Smooth muscle cell (in vitro differentiated cells): ENCODE measurements around the gene ASIC2. TPM values are rescaled to one million over a fixed set of nuclear protein-coding genes. Genes with fewer than 3 reads are reported as not detected.

Experiments
- DNase-seq: peaks from one replicate; lab custom pipeline; 2025; ENCODE audit not compliant: unreplicated experiment; lab: John Stamatoyannopoulos, UW
- H2AFZ ChIP-seq: fragments of 200-600 bp; sonication (generic); 2 replicates; pipeline ENCODE4 v1.6.0; 2016; ENCODE audit warnings: antibody characterized with exemption, low read depth, mild to moderate bottlenecking
- H3F3A ChIP-seq: fragments of 200-600 bp; sonication (generic); 2 replicates; pipeline ENCODE4 v1.6.0; 2017; ENCODE audit warnings: antibody characterized with exemption, low read depth
- H3K27ac ChIP-seq: fragments of 200-600 bp; sonication (generic); 2 replicates; pipeline ENCODE4 v1.5.1; 2016; ENCODE audit warnings: low read depth, mild to moderate bottlenecking
- H3K27me3 ChIP-seq: fragments of 200-600 bp; sonication (generic); 2 replicates; pipeline ENCODE4 v1.6.1; 2016; ENCODE audit warnings: low read depth, mild to moderate bottlenecking
- H3K36me3 ChIP-seq: fragments of 200-600 bp; sonication (generic); 2 replicates; pipeline ENCODE4 v1.5.1; 2016; ENCODE audit warnings: low read depth
- H3K4me1 ChIP-seq: fragments of 200-600 bp; sonication (generic); 2 replicates; pipeline ENCODE4 v1.5.1; 2016; ENCODE audit warnings: low read depth
- H3K4me2 ChIP-seq: fragments of 200-600 bp; sonication (generic); 2 replicates; pipeline ENCODE4 v1.6.0; 2016; ENCODE audit warnings: mild to moderate bottlenecking
- H3K4me3 ChIP-seq: fragments of 200-600 bp; sonication (generic); 2 replicates; pipeline ENCODE4 v1.5.1; 2016; ENCODE audit warnings: mild to moderate bottlenecking
- H3K79me2 ChIP-seq: fragments of 200-600 bp; sonication (generic); 2 replicates; pipeline ENCODE4 v1.6.0; 2016; ENCODE audit warnings: low read depth, mild to moderate bottlenecking
- H3K9ac ChIP-seq: fragments of 200-600 bp; sonication (generic); 2 replicates; pipeline ENCODE4 v1.6.0; 2016; ENCODE audit warnings: low read depth
- H3K9me3 ChIP-seq: fragments of 200-600 bp; sonication (generic); replicated peaks from 2 replicates; pipeline ENCODE4 v1.5.1; 2016; ENCODE audit warnings: low read depth
- H4K20me1 ChIP-seq: fragments of 200-600 bp; sonication (generic); 2 replicates; pipeline ENCODE4 v1.6.0; 2016; ENCODE audit warnings: low read depth
- WGBS: methylation state at CpG from one replicate; pipeline ENCODE4 v1.1.7; 2016; ENCODE audit warnings: low lambda C conversion rate; 5-methylcytosine and 5-hydroxymethylcytosine counted together
- polyA plus RNA-seq: library from polyadenylated mRNA; unstranded; fragments of >200 nt; fragmentation: Nextera tagmentation; extraction: Ambion mirVana; gene quantifications from 2 replicates; pipeline ENCODE4 v1.2.1, GENCODE V29; 2016
- total RNA-seq: library from RNA; depleted of rRNA; stranded (reverse); fragments of >200 nt; gene quantifications from 2 replicates; pipeline ENCODE4 v1.2.3, GENCODE V29; 2014
- TF ChIP-seq, protein P1 (sequence below): fragments of 200-600 bp; sonication (generic); IDR thresholded peaks from 2 replicates; pipeline ENCODE4 v1.5.1; 2017; ENCODE audit warnings: borderline replicate concordance, mild to moderate bottlenecking, antibody characterized with exemption; ENCODE audit not compliant: insufficient read depth, poor library complexity, severe bottlenecking

The ASIC2 gene
- total and polyA plus RNA-seq, 2 experiments from 2014 or later, result 0.18 to 0.23 TPM

DNA sequence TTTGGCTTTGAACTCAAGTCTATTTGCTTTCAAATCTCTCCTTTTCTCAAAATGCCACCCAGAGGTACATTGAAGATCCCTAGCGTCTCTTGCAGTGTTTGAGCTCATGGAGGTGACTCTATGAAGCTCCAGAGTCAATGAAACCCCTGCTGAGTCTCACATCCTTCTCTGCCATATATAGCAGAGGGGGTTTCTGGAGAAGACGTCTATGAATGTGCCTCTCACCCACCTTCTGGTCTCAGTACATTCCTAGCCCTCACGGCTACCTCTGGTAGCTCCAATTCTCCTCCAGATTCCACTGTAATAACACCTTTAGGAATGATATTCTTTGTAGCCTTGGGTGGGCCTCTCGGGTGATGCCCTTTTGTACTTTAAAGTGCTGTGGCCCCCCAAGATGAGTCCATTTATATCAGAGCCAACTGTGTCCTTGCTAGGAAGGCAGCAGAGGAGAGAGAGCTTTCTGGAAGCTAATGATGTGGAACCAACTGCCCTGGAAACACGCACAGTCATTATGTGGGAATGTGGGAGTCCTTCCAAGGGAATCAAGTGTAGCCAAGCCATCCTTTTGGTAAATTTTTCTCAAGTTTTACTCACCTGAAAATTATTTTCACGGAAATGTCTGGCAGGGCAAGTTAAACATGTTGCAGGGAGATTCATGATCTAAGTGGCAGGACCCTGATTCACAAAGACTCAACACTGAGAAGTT lies 123.4 kb downstream of the ASIC2 start:
- Histone ChIP-seq H3K4me3 (no peak overlapping the region), H3F3A (no peaks in the 10 kb centered on the region), H3K79me2 (no peaks in the 10 kb centered on the region), H3K4me2 (no peak overlapping the region), H3K27me3 (no peaks in the 10 kb centered on the region), H3K36me3 (no peaks in the 10 kb centered on the region), H4K20me1 (no peaks in the 10 kb centered on the region), H3K27ac (no peak overlapping the region), H3K4me1 (no peaks in the 10 kb centered on the region), H2AFZ (no peak overlapping the region), H3K9me3 (no peaks in the 10 kb centered on the region), H3K9ac (no peak overlapping the region)
- WGBS, result 79% methylated on average over 6 of the region's 6 CpGs
- no peak for DNase-seq
- TF ChIP-seq, protein P1, sequence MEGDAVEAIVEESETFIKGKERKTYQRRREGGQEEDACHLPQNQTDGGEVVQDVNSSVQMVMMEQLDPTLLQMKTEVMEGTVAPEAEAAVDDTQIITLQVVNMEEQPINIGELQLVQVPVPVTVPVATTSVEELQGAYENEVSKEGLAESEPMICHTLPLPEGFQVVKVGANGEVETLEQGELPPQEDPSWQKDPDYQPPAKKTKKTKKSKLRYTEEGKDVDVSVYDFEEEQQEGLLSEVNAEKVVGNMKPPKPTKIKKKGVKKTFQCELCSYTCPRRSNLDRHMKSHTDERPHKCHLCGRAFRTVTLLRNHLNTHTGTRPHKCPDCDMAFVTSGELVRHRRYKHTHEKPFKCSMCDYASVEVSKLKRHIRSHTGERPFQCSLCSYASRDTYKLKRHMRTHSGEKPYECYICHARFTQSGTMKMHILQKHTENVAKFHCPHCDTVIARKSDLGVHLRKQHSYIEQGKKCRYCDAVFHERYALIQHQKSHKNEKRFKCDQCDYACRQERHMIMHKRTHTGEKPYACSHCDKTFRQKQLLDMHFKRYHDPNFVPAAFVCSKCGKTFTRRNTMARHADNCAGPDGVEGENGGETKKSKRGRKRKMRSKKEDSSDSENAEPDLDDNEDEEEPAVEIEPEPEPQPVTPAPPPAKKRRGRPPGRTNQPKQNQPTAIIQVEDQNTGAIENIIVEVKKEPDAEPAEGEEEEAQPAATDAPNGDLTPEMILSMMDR, result no peak

DNA sequence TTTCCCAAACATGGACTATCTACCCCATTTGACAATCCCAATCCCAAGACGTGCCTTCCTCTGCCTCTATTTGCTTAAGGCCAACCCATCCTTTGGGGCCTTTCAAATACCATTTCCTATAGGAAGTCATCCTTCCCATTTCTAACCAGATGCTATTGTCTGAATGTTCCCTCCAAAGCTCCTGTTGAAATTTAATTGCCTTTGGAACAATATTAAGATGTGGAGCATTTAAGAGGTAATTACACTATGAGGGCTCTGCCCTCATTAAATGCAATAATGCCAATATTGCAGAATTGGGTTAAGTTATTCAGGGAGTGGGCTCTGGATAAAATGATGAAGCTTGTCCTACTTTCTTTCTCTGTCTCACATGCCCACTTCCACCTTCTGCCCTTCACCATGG lies 125.4 kb downstream of the ASIC2 start:
- Histone ChIP-seq H3K9ac (no peak overlapping the region), H3K4me3 (no peak overlapping the region), H4K20me1 (no peaks in the 10 kb centered on the region), H3K36me3 (no peaks in the 10 kb centered on the region), H3K27me3 (no peaks in the 10 kb centered on the region), H3F3A (no peaks in the 10 kb centered on the region), H3K4me2 (no peak overlapping the region), H2AFZ (no peak overlapping the region), H3K27ac (no peak overlapping the region), H3K4me1 (no peaks in the 10 kb centered on the region), H3K79me2 (no peaks in the 10 kb centered on the region), H3K9me3 (no peaks in the 10 kb centered on the region)
- DNase-seq, result no peak
- 81% methylated on average over 1 of the region's 1 CpG for WGBS
- TF ChIP-seq, protein P1, result no peak

DNA sequence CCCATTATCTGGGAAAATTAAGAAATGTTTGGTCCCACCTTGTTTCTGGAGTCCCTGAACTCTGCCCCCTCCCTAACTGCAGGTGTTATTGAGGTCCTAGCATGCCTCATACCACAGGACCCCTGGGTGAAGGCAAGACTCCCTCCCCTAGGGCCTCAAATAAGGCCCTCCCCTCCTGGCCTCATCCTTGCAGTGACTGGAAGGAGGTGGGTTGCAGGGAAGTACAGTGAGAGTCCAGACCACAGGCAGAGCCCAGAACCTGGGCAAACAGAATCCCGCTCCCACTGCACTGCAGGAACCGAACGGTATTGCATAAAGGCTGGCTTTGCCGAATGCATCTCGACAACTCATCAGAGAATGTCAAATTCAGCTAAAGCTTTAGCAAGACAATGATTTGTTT lies 126.6 kb downstream of the ASIC2 start:
- no peaks in the 10 kb centered on the region for H4K20me1 ChIP-seq
- WGBS, result 85% methylated on average over 5 of the region's 5 CpGs
- H3K27ac ChIP-seq, result no peak overlapping the region
- H3K9ac ChIP-seq, result no peak overlapping the region
- H3K27me3 ChIP-seq, result no peaks in the 10 kb centered on the region
- TF ChIP-seq, protein P1, result no peak
- H3K9me3 ChIP-seq, result no peaks in the 10 kb centered on the region
- no peak overlapping the region for H2AFZ ChIP-seq
- no peaks in the 10 kb centered on the region for H3K4me1 ChIP-seq
- no peaks in the 10 kb centered on the region for H3F3A ChIP-seq
- no peaks in the 10 kb centered on the region for H3K79me2 ChIP-seq
- H3K4me2 ChIP-seq, result no peak overlapping the region
- no peak for DNase-seq
- H3K4me3 ChIP-seq, result no peak overlapping the region
- H3K36me3 ChIP-seq, result no peaks in the 10 kb centered on the region
